Measurements from ENCODE around the gene KIF5A. TPM values are rescaled to one million over a fixed set of nuclear protein-coding genes. Genes with fewer than 3 reads are reported as not detected.
A peak's percentile ranks its signal among the peaks of the same experiment; 100 is the strongest.

The KIF5A gene
- total RNA-seq, 1 donor from 2014 or later: 0.22 TPM

DNA sequence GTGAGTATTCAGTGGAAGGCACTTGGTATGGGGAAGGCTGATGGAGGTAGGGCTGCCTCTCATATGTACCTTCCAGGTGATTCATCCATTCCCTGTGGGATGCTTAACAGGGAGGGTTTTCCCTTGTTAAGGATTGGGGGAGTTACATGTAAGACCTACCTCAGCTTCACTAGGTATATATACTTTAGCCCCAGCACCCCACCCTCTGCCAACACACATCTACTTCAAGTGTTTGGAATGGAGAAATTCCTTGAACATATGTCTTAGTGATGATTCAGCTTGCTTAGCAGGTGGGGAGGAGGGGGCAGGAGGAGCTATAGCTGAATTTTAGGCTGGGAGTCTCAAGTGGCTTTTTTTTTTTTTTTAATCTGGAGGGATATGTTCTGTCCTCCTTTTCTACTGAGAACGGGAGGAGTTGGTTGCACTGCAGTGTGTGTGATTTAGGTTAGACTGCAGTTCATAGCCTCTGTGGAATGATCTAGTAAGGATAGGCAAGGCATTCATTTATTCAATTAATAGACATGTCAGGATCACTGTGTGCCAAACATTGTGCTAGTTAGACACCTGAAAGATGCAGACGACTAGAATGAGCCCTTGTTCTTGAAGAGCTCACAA, 42.8 kb downstream of the KIF5A start:
- intact Hi-C loops (cut with DNase I): no loop called here
- DNase-seq (ENCODE audit: low spot score): no peak

- intact Hi-C loops (cut with DNase I): no loop called here
- no peak for DNase-seq (ENCODE audit: low spot score)
Observed at GRCh38 chr12:57593187-57593586, 43.3 kb downstream of the KIF5A start.

DNA sequence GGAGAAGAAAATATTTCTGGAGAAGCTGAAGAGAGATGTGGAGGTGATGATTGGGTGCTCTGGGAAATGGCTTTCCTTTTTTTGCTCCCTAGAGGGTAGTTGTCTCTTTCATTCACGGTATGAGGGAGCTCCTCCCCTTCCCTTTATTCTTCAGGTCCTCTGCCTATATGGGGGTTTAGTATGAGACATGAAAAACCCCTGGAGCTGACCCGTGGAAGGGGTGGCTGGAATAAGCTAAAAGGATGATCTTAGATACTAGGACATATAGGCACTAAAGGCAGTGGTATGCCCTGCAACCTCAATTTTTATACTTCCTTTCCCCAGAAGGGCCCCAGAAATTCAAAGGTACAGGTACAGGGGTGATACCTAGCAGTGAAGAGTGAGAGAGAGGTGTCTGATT, 50.6 kb downstream of the KIF5A start:
- intact Hi-C loops (cut with DNase I): no loop called here
- DNase-seq (ENCODE audit: low spot score): no peak

- DNase-seq (ENCODE audit: low spot score): no peak
- intact Hi-C loops (cut with DNase I): no loop called here
Observed at GRCh38 chr12:57602544-57602943, 52.7 kb downstream of the KIF5A start.

GRCh38 chr12:57603324-57603723, 53.5 kb downstream of the KIF5A start:
- no peak for DNase-seq (ENCODE audit: low spot score)
- intact Hi-C loops (cut with DNase I): no loop called here

DNA sequence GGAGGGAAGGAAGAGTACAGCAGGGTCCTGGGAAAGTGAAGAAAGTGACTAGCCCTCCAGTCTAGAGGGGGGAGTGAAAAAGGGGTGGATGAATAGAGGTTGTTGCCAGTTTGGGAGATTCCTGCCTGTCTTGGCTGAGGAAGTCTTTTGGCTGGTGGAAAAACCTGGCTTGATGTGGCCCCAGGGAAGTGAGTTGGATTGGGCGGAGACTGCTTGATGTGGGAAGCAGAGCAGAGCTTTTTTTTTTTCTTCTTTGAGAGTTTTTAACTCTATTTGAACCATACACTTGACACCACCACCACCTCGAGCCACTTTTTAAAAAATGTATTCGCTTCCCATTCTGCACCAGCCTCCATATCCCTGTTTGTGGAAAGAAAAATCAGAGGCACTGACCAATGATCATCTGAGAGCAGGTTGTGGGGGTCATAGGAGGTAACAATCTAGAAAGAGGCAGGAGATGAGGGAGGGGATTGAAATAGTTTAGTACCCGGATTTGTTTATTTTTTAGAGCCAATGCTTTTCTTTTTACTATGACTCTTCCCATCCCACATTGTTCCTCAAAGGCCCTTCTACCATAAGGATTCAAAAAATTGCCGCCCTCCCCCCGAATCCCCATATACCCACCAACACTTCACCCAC, 54.1 kb downstream of the KIF5A start:
- DNase-seq (ENCODE audit: low spot score): no peak
- intact Hi-C loops (cut with DNase I): no loop called here

- no peak for DNase-seq (ENCODE audit: low spot score)
Observed at GRCh38 chr12:57604454-57604991, 54.7 kb downstream of the KIF5A start, which contains the start of gene DTX3. DTX3 (plus strand) TSS chr12:57604824; CDS start chr12:57606518, 1,694 bp downstream.

GRCh38 chr12:57604992-57605810, 55.4 kb downstream of the KIF5A start:
- no peak for DNase-seq (ENCODE audit: low spot score)
- intact Hi-C loops (cut with DNase I): no loop called here

More at GRCh38 chr12:57604454-57604991, 54.7 kb downstream of the KIF5A start, which contains the start of gene DTX3:
- intact Hi-C loops (cut with DNase I): no loop called here

DNA sequence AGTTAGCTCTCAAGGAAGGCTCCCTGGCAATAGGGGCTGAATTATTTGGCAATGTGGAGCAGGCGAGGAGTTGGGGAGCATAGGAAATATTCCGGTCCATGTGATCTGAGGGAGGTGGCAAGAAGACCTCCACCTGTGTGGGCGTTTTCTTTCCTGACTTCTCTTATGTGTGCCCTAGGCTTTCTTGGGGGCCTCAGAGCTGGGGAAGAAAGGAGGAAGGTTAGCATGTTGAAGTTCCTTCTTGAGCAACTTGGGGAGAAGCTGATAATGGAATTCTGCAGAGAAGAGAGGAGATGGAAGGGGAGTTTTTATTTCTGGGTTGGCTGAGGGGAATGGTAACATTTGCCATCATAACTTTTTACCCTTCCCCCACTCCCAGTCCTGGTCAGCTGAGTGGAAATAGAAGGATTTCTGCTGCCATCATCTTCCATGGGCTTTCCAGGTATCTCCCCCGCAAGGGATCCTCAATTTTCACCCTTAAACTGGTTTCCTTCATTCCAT, 56.0 kb downstream of the KIF5A start:
- DNase-seq (ENCODE audit: low spot score): no peak
- intact Hi-C loops (cut with DNase I): no loop called here

DNA sequence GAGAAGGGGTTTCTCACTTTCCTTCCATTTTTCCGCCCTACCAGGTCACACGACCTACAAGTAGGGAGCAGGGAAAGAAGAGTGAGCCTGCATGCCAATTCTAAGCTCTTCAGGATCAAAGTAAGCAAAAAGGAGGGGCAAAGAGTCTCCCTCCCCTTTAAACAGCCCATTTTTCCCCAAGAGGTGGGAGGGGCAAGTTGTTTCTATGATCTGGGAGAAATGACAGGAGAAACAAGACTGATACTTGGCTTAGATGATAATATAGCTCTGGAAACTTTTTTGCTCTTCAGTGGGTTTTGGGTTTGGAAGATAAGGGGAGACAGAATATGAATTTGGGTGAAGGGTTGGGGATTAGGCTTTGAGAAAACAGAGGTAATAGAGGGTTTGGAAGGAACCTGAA, 56.6 kb downstream of the KIF5A start:
- intact Hi-C loops (cut with DNase I): no loop called here
- DNase-seq (ENCODE audit: low spot score): no peak

DNA sequence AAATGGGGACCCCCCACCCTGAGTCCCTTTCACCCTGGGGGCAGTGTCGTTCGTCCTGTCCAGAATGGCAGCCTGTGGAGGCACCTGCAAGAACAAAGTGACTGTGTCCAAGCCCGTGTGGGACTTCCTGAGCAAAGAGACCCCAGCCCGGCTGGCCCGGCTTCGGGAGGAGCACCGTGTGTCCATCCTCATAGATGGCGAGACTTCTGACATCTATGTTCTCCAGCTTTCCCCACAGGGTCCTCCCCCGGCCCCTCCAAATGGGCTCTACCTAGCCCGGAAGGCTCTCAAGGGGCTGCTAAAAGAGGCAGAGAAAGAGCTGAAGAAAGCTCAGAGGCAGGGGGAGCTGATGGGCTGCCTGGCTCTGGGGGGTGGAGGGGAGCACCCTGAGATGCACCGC, 57.0 kb downstream of the KIF5A start:
- no peak for DNase-seq (ENCODE audit: low spot score)
- intact Hi-C loops (cut with DNase I): no loop called here

GRCh38 chr12:57607958-57608663, 58.3 kb downstream of the KIF5A start:
- DNase-seq (ENCODE audit: low spot score): no peak
- intact Hi-C loops (cut with DNase I): no loop called here

- DNase-seq (ENCODE audit: low spot score): no peak
- intact Hi-C loops (cut with DNase I): no loop called here
Observed at GRCh38 chr12:57609101-57609780, 59.4 kb downstream of the KIF5A start.

DNA sequence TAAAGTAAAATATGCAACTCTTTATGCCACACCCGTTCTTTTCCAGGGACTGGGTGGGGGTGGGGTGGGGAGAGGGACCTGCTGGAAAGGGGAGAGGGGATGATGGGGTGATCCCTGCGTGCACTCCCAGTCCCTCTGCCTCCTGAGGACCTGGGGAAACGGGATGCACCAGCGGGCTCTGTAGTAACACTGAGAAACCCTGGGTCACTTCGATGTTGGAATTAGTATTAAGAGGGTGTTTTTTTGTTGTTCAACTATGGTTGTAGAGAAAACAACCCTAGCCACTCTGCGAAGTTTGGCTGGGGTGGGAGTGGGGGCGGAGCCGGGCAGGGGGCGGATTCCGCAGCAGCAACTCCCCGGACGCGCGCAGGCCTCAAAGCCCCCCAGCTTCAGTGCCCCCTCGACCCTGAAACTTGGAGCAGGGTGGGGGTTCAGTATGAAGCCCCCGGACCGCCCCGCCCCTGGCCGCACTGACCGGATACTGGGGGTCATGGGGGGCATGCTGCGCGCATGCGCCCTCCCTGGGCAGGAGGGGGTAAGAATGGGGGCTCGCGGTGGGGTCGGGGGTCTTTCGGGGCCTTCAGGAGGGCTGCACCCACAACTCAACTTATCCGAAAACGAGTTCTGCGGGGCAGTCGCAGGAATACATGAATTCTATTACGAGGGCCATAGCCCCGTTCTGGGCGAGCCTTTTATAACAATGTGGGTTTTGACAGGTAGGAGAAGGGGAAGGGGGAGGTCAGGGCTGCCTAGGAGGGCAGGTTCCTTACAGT, 60.1 kb downstream of the KIF5A start:
- DNase-seq (ENCODE audit: low spot score): peak; percentile 74

GRCh38 chr12:57610554-57611107, 60.8 kb downstream of the KIF5A start:
- DNase-seq (ENCODE audit: low spot score): peak; percentile 76
- intact Hi-C loops (cut with DNase I): no loop called here

More for the DNA sequence above, 60.1 kb downstream of the KIF5A start:
- intact Hi-C loops (cut with DNase I): no loop called here

DNA sequence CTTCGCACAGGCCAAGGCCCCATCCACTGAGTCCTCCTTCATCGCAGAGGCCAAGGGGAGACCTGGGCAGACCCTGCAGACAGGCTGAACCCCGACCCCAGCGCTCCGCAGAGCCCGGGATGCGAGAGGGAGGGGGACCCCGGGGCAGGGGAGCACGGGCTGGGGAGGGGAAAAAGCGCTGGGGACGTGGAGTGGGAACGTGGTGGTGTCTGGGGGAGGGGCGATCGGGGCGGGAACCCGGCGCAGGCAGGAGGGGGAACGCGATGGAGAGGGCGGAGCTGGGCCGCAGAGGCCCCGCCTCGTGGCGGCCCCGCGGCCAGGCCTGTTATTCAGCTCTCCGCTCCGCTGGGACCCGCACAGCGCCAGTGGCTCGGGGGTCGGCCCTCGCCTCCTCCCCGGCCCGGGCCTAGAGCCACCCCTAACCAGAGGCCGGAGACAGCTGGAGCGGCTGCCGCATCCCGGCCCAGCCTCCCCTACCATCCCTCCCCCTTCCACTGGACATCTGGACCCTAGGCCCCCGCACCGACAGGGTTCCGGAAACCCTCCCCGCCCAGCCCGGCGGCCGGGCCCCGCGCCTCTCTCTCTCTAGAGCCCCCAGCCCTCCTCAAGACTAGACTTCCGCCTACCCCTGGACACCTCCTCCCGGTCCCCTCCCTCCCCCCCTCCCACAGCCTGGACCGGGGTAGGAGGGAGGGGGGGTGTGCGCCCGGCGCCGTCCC, 61.4 kb downstream of the KIF5A start, which contains the start of gene ARHGEF25:
Gene ARHGEF25, plus strand, starts transcription at position 328 of the 719 bp plus-strand sequence. CDS start 460 bp downstream, outside the sequence.
- DNase-seq (ENCODE audit: low spot score): peak; percentile 86
- intact Hi-C loops (cut with DNase I): no loop called here

Measured in cardiac septum (tissue), 1 donor.